ENCODE results near the gene DNAH17. TPM values are rescaled to one million over a fixed set of nuclear protein-coding genes. Genes with fewer than 3 reads are reported as not detected.

Gene DNAH17
- total and polyA plus RNA-seq, 7 donors: 0.04 to 3.5 (median 0.08) TPM

DNA sequence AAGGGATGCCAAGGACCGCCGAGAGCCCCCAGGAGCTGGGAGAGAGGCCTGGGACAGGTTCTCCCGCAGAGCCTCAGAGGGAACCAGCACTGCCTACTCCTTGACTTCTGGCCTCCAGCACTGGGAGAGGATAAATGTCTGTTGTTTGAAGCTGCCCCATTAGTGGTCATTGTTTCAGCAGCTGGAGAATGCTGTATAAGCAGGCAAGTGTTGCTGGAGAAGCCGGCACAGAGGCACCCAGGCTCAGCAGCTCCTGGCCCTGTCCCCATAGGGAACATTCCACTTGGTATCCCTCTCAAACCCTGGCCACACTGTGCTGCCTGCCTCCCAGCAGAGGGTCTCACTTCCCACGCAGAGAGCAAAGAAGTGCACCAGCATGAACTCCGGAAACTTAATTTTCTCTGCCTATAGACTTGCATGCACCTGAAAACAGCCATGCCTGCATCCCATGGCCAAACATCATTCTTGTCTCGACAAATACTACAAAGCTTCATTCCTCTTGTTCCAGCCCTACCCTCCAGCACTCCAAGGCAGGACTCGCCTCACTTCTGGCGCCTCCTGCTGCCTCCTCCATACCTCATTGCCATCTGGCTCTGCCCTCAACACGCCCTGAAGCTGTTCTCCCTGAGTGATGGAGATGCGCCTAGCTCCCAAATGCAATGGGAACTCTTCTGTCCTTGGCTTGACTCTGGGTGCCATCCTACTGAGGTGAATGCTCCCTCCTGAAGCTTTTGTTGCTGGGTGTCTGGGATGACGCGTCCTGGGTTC, 88.1 kb downstream of the DNAH17 start:
- 81 to 86% (median 82%) methylated on average over 13 of the region's 13 CpGs for WGBS, 3 donors
- peaks cover 0 to 5% (median 3%) of the 10 kb centered on the region in 3 donors for H3K27me3 ChIP-seq (ENCODE audit: insufficient read depth in 3 of 3, low read length in 2 of 3)
- no peak for TF ChIP-seq CTCF (IDR thresholded peaks at IDR 0.05)
- intact Hi-C loops (cut with DNase I): no loop called here
- ATAC-seq: no peak
- H3K36me3 ChIP-seq (ENCODE audit: insufficient read depth in 1 of 2, low read depth in 1 of 2): no peaks in the 10 kb centered on the region
- H3K4me3 ChIP-seq: no peak overlapping the region
- no peak overlapping the region for H3K27ac ChIP-seq
- H3K4me1 ChIP-seq: no peaks in the 10 kb centered on the region
- no peak for DNase-seq
- no peaks in the 10 kb centered on the region for H3K9me3 ChIP-seq

GRCh38 chr17:78488156-78488555, 89.0 kb downstream of the DNAH17 start:
- WGBS, 3 donors: 60 to 70% (median 68%) methylated on average over 10 of the region's 10 CpGs
- Histone ChIP-seq H3K27ac (no peak overlapping the region), H3K27me3 (ENCODE audit: insufficient read depth in 3 of 3, low read length in 2 of 3) (peaks cover 0 to 5% (median 4%) of the 10 kb centered on the region in 3 donors), H3K36me3 (ENCODE audit: insufficient read depth in 1 of 2, low read depth in 1 of 2) (no peaks in the 10 kb centered on the region), H3K9me3 (no peaks in the 10 kb centered on the region), H3K4me1 (no peaks in the 10 kb centered on the region), H3K4me3 (no peak overlapping the region)
- no peak for TF ChIP-seq CTCF (IDR thresholded peaks at IDR 0.05)
- no peak for DNase-seq
- intact Hi-C loops (cut with DNase I): no loop called here
- ATAC-seq: no peak

DNA sequence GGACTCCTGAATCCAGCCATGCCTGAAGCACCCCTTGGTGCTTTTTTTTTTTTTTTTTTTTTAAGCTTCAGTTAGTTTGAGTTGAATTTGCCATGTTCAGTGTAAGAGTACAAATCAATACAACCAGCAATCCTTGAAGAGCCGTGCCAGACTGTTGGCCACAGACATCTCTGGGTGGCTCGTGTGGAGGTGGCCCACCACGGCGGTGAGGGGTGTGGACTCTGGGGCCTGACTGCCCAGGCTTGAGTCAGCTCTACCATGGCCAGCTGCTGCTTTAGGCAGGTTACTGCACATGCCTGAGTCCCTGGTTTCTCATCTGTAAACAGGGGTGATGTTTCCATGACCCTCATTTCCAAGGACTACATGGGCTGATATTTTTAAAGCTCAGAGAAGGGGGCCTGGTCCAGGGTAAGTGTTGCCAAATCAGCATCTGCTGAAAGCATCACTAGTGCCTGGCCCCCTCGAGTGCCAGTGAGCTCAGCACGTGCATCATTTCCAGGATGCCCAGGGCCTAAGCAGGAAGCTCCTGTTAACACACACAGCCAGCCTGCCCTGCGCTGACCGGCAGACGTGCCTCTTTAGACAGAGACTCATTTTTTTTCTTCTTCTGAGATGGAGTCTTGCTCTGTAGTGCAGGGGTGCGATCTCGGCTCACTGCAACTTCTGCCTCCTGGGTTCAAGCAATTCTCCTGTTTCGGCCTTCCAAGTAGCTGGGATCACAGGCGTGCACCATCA, 90.1 kb downstream of the DNAH17 start:
- no peak for ATAC-seq
- H3K27ac ChIP-seq: no peak overlapping the region
- peaks cover 0 to 5% (median 5%) of the 10 kb centered on the region in 3 donors for H3K27me3 ChIP-seq (ENCODE audit: insufficient read depth in 3 of 3, low read length in 2 of 3)
- WGBS, 3 donors: 61 to 72% (median 69%) methylated on average over 13 of the region's 13 CpGs
- H3K9me3 ChIP-seq: no peaks in the 10 kb centered on the region
- no peaks in the 10 kb centered on the region for H3K4me1 ChIP-seq
- DNase-seq: no peak
- no peaks in the 10 kb centered on the region for H3K36me3 ChIP-seq (ENCODE audit: insufficient read depth in 1 of 2, low read depth in 1 of 2)
- H3K4me3 ChIP-seq: no peak overlapping the region
- intact Hi-C loops (cut with DNase I): no loop called here
- TF ChIP-seq CTCF (IDR thresholded peaks at IDR 0.05): no peak

DNA sequence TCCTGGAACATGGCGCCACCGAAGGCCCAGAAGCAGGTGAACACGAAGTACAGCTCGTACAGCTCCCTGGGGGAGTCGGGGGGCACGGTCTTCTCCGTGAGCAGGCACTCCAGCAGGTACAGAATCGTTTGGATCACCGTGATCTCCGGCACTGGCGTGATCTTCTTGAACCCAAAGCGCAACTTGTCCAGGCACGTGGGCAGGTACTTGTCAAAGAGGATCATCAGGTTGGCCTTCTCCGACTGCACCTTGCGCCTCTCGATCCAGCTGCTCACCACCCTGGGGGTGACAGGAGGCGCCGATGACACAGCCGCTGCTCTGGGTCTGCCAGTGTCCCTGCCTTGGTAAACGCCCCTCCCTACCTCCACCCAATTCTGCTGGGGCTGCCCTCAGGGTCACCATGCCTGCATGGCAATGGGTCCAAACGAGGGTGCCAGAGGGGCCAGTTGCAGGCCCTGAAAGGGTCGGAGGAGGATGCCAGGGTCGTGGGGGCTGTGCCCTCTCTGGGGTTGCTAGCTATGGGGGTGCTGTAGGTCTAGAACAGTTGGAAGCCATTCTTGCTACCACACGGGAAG, 90.9 kb downstream of the DNAH17 start:
- Histone ChIP-seq H3K9me3 (no peaks in the 10 kb centered on the region), H3K4me1 (no peaks in the 10 kb centered on the region), H3K4me3 (no peak overlapping the region), H3K27ac (no peak overlapping the region), H3K36me3 (ENCODE audit: insufficient read depth in 1 of 2, low read depth in 1 of 2) (no peaks in the 10 kb centered on the region), H3K27me3 (ENCODE audit: insufficient read depth in 3 of 3, low read length in 2 of 3) (peaks cover 0 to 5% (median 5%) of the 10 kb centered on the region in 3 donors)
- DNase-seq (no peak), ATAC-seq (no peak)
- no peak for TF ChIP-seq CTCF (IDR thresholded peaks at IDR 0.05)
- intact Hi-C loops (cut with DNase I): no loop called here
- WGBS, 3 donors: 92 to 97% (median 95%) methylated on average over 24 of the region's 24 CpGs

Data from psoas muscle (tissue), 8 donors.